HK-2 (cell line): ENCODE data around the gene CLDN8.

Source experiments
- DNase-seq: peaks from one replicate; pipeline ENCODE4 v3.0.0-alpha.2; 2018; ENCODE audit not compliant: unreplicated experiment

Gene CLDN8

GRCh38 chr21:30216041-30216723 lies at the start of gene CLDN8:
TSS of gene CLDN8 (minus strand) at chr21:30216097. CDS start at chr21:30215925, 172 bp downstream.
- DNase-seq, result no peak

- DNase-seq, result no peak
Observed at GRCh38 chr21:30257773-30258172, 41.9 kb upstream of the CLDN8 start.

- no peak for DNase-seq
Observed at GRCh38 chr21:30256100-30256499, 40.2 kb upstream of the CLDN8 start.

- no peak for DNase-seq
Observed at GRCh38 chr21:30255679-30256078, 39.8 kb upstream of the CLDN8 start.

- DNase-seq, result no peak
Observed at GRCh38 chr21:30251781-30252180, 35.9 kb upstream of the CLDN8 start.

GRCh38 chr21:30249936-30250335 lies 34.0 kb upstream of the CLDN8 start:
- DNase-seq, result no peak

GRCh38 chr21:30248844-30249243 lies 32.9 kb upstream of the CLDN8 start:
- DNase-seq, result no peak

GRCh38 chr21:30245061-30245460 lies 29.2 kb upstream of the CLDN8 start:
- DNase-seq, result no peak

GRCh38 chr21:30243691-30244090 lies 27.8 kb upstream of the CLDN8 start:
- DNase-seq, result no peak

- no peak for DNase-seq
Observed at GRCh38 chr21:30240661-30241060, 24.8 kb upstream of the CLDN8 start.

GRCh38 chr21:30238168-30238567 lies 22.3 kb upstream of the CLDN8 start:
- DNase-seq, result no peak

GRCh38 chr21:30234643-30235042 lies 18.7 kb upstream of the CLDN8 start:
- DNase-seq, result no peak

GRCh38 chr21:30234050-30234449 lies 18.2 kb upstream of the CLDN8 start:
- DNase-seq, result no peak

- DNase-seq, result no peak
Observed at GRCh38 chr21:30233228-30234020, 17.5 kb upstream of the CLDN8 start.

GRCh38 chr21:30232011-30232410 lies 16.1 kb upstream of the CLDN8 start:
- DNase-seq, result no peak

- no peak for DNase-seq
Observed at GRCh38 chr21:30227633-30228404, 11.9 kb upstream of the CLDN8 start.

GRCh38 chr21:30227128-30227527 lies 11.2 kb upstream of the CLDN8 start:
- DNase-seq, result no peak

GRCh38 chr21:30223596-30223995 lies 7.7 kb upstream of the CLDN8 start:
- no peak for DNase-seq

- no peak for DNase-seq
Observed at GRCh38 chr21:30222724-30223123, 6.8 kb upstream of the CLDN8 start.

- no peak for DNase-seq
Observed at GRCh38 chr21:30211071-30211470, 4.8 kb downstream of the CLDN8 start.

- DNase-seq, result no peak
Observed at GRCh38 chr21:30209601-30210000, 6.3 kb downstream of the CLDN8 start.

- DNase-seq, result no peak
Observed at GRCh38 chr21:30207252-30207579, 8.7 kb downstream of the CLDN8 start.
